Dendritic cell treated with granulocyte-macrophage colony-stimulating factor and Interleukin-4, amounts not matched to agents 40 ng/mL and 50 ng/mL, for 4 days (primary cell): ENCODE measurements around the gene ZBTB18.

Experiments used
- H3K27ac Mint-ChIP-seq: one replicate; pipeline ENCODE4 v1.8.0; 2022; ENCODE audit warnings: mild to moderate bottlenecking, mixed read lengths
- H3K27me3 Mint-ChIP-seq: one replicate; pipeline ENCODE4 v1.8.0; 2022; ENCODE audit warnings: mild to moderate bottlenecking, mixed read lengths
- H3K36me3 Mint-ChIP-seq: one replicate; pipeline ENCODE4 v1.8.0; 2022; ENCODE audit warnings: low read depth, mixed read lengths
- H3K4me1 Mint-ChIP-seq: one replicate; pipeline ENCODE4 v1.8.0; 2022; ENCODE audit warnings: low read depth, mixed read lengths
- H3K4me3 Mint-ChIP-seq: one replicate; pipeline ENCODE4 v1.8.0; 2022; ENCODE audit warnings: mild to moderate bottlenecking, moderate library complexity, mixed read lengths
- H3K9me3 Mint-ChIP-seq: one replicate; pipeline ENCODE4 v1.8.0; 2022; ENCODE audit warnings: mixed read lengths
- intact Hi-C: fragments of 100-400 bp; cut with micrococcal nuclease; formaldehyde crosslinking; loops from one replicate; pipeline ENCODE4 v1.15.0; 2022

The ZBTB18 gene

DNA sequence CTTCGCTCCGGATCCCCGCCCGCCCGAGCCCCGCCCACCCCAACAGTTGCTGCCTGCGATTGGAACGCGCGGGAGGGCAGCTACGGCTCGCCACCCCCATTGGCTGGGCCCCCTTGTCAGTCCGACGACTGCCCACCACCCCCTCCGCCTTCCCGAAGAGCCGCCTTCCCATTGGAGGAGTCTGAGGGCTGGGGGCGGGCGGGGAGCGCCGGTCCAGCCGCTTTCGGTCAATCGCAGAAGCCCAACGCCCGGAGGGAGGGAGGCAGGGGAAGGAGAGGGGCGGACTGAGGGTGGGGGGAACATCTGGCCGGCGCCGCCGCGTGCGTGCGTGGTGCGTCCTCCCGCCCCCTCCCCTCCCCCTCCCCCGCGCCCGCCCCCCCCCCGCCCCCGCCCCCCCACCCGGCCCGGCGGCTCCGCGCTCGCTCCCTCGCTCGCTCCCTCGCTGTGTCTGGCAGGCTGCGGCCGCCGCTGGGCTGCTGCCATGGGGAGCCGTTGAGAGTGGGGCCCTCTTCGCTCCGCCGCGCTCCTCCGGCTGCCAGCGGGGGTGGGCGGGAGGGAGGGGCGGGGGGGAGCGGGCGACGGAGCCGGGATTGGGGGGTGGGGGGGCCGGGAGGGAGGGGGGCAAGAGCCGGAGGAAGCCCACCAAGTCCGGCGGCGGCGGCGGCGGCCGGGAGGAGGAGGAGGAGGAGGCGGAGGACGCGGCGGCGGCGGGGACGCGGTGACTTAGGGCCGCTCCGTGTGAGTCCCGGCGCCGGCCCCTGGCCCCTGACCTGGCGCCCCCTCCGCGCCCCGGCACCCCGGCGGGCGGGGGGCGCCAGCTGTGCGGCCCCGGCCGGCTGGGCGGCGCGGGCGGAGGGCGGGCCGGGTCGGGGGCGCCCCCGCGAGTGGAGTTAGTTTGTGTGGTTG lies 2.6 kb upstream of the ZBTB18 start:
- no peaks in the 10 kb centered on the region for H3K9me3 Mint-ChIP-seq
- H3K4me3 Mint-ChIP-seq, result peak overlapping the region; percentile 98
- H3K4me1 Mint-ChIP-seq, result peaks cover 17% of the 10 kb centered on the region
- H3K36me3 Mint-ChIP-seq, result peaks cover 15% of the 10 kb centered on the region
- H3K27ac Mint-ChIP-seq, result peak overlapping the region; percentile 99
- intact Hi-C loops, result loop anchor here (2.0 to 5.0 kb wide), 4 partner anchors 196 to 336 kb away; partner anchors contain the start of gene AKT3
- peaks cover 1% of the 10 kb centered on the region for H3K27me3 Mint-ChIP-seq

DNA sequence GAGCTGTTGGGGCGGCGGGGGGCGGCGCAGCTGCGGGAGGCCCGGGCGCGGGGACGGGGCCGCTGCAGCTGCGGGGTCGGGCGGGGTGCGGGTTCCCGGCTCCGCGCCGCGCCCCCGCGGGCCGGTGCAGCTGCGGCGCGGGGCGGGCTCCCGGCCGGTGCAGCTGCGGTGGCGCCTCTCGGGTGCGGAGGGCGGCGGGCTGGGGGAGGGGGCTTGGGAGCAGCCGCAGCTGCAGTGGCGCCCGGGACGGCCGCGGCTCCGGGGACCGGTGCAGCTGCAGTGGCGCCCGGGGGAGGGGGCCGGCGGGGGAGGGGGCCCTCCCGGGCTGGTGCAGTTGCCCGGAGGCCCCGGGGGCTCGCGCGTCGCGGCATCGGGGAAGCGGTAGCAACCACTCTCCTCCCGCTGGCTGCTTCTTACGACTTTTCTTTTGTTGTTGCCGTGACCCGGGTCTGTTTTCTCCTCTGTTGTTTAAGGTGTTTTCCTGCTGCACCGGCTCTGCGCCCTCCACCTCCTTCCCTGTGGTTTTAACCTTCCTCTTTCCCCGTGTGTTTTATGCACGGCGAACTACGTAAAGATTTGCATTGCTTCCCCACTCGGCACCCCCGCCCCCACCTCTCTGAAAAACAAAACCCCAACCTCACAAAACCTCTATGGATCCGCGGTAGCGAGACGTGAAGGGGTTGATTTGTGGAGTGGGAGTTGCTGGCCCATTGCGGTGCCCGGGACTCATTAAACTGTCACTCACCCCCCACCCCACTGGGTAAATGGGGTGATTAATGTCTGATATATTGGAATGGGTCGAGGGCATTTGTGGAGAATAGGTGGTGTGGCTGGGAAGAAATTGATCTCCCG lies 1.7 kb upstream of the ZBTB18 start:
- Mint-ChIP-seq H3K27me3 (no peaks in the 10 kb centered on the region), H3K9me3 (no peaks in the 10 kb centered on the region), H3K4me3 (peak overlapping the region; percentile 98), H3K4me1 (peaks cover 17% of the 10 kb centered on the region), H3K36me3 (peaks cover 15% of the 10 kb centered on the region), H3K27ac (peak overlapping the region; percentile 90)
- intact Hi-C loops, result loop anchor here (2.0 to 5.0 kb wide), 5 partner anchors 197 to 337 kb away; partner anchors contain the start of gene AKT3

DNA sequence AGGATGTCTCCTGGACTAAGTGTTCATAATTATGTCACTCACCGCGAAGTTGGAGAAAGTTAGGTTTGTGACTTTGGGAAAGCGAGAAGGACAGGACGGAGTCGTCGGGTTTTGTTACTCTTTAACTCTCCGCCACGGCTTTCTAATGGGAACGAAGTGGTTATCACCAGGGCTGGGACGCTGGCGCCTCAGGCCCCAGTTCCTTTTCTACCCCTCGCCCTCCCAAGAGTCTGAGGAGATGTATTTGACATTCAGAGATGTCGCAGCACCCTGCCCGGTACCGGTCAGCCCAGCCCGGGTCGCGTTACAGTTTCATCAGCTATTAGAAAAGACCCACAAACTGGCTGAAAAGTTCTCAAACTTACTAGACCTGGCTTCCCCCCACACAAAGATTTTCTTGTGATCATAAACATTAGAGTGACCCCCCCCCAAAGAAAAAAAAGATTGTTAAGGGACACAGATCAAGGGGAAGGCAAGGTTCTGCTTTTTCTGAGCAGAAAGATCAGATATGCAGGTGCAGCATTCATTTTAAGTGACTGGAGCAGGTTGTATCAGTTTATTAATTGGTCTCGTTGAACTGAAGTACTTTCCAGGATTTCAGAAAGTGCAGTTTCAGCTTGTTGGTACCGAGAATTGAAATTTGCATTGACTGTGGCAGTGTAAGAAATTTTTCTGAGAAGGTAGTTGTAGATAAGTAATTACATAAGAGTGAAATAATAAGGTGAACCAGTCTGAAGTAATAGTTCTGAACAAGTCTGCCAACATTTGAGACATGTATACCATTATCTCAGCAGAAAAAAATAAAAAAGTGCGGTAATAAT lies 859 bp upstream of the ZBTB18 start:
- peaks cover 15% of the 10 kb centered on the region for H3K36me3 Mint-ChIP-seq
- peak overlapping the region; percentile 98 for H3K4me3 Mint-ChIP-seq
- intact Hi-C loops, result loop anchor here (5.0 kb wide), 1 partner anchor 222 kb away; no protein-coding TSS in a partner anchor
- H3K27me3 Mint-ChIP-seq, result no peaks in the 10 kb centered on the region
- H3K4me1 Mint-ChIP-seq, result peaks cover 12% of the 10 kb centered on the region
- no peaks in the 10 kb centered on the region for H3K9me3 Mint-ChIP-seq
- H3K27ac Mint-ChIP-seq, result peak overlapping the region; percentile 90

DNA sequence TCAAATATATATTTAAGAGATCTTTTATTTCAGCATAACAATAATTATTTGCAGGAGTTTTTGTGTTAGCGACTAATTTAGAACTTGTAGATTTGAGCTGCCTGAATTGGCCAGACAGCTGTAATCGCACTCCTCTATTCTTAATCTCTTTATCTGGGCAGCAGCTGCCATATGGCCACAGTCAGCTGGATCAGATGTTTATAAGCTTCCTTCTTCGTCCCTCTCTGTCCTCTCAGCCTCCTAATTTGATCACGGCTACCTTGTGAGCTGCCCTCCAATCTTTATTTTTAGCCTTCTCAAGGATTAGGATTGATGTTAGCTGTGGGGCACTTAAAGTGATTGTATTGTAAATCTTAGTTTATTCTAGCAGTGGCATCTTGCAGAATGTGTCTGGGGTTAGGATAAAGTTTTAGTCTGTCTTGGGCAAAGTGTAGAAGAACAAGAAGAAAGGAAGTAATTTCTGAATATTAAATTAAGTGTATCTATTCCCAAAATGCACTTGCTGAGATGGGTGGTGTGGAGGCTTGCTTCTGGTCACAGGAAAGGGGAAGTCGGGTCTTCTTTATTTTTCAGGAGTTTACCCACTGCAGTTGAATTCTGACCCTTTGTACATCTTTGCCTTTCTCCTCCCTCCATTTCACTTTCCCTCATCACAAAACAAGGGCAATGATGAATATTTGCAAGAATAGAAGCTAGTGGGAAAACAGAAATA lies 1.1 kb downstream of the ZBTB18 start:
- Mint-ChIP-seq H3K27me3 (no peaks in the 10 kb centered on the region), H3K4me3 (no peak overlapping the region), H3K36me3 (peaks cover 15% of the 10 kb centered on the region), H3K4me1 (no peaks in the 10 kb centered on the region), H3K27ac (no peak overlapping the region), H3K9me3 (no peaks in the 10 kb centered on the region)
- intact Hi-C loops, result loop anchor here (5.0 kb wide), 1 partner anchor 220 kb away; no protein-coding TSS in a partner anchor

DNA sequence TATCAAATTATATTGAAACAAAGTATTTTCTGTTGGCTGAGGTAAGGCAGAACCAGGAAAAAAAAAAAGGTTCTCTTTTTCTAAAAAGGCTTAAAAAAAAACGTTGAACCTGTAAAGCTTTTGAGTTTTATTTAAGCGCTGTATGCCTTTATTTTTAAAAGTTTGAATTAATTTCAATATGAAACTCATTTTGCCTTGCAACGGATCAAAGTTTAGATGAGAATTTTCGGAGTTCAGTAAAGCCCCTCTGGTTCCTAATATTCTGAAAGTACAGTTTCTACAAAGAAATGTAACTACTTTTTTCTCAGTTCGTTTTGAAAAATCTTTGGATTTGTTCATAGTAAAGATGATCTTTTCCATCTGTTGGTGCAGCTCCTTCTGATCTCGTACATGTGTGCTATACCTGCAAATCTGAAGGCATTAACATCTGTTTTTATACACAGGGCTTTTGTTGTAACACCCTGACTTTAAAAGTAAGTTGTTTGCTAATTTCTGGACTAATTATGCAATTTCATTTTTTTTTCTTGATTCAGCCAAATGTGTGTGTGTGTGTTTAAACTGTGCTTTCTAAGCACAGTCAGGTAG lies 1.7 kb downstream of the ZBTB18 start:
- intact Hi-C loops, result loop anchor here (5.0 kb wide), 1 partner anchor 219 kb away; no protein-coding TSS in a partner anchor
- Mint-ChIP-seq H3K27me3 (no peaks in the 10 kb centered on the region), H3K36me3 (peaks cover 12% of the 10 kb centered on the region), H3K4me1 (no peaks in the 10 kb centered on the region), H3K9me3 (no peaks in the 10 kb centered on the region), H3K27ac (no peak overlapping the region), H3K4me3 (no peak overlapping the region)

DNA sequence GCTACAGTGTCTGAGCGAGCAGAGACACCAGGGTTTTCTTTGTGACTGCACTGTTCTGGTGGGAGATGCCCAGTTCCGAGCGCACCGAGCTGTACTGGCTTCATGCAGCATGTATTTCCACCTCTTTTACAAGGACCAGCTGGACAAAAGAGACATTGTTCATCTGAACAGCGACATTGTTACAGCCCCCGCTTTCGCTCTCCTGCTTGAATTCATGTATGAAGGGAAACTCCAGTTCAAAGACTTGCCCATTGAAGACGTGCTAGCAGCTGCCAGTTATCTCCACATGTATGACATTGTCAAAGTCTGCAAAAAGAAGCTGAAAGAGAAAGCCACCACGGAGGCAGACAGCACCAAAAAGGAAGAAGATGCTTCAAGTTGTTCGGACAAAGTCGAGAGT lies 2.7 kb downstream of the ZBTB18 start:
- H3K27me3 Mint-ChIP-seq, result no peaks in the 10 kb centered on the region
- H3K9me3 Mint-ChIP-seq, result no peaks in the 10 kb centered on the region
- peaks cover 8% of the 10 kb centered on the region for H3K36me3 Mint-ChIP-seq
- no peak overlapping the region for H3K27ac Mint-ChIP-seq
- H3K4me1 Mint-ChIP-seq, result no peaks in the 10 kb centered on the region
- intact Hi-C loops, result loop anchor here (5.0 kb wide), 1 partner anchor 218 kb away; no protein-coding TSS in a partner anchor
- H3K4me3 Mint-ChIP-seq, result no peak overlapping the region

DNA sequence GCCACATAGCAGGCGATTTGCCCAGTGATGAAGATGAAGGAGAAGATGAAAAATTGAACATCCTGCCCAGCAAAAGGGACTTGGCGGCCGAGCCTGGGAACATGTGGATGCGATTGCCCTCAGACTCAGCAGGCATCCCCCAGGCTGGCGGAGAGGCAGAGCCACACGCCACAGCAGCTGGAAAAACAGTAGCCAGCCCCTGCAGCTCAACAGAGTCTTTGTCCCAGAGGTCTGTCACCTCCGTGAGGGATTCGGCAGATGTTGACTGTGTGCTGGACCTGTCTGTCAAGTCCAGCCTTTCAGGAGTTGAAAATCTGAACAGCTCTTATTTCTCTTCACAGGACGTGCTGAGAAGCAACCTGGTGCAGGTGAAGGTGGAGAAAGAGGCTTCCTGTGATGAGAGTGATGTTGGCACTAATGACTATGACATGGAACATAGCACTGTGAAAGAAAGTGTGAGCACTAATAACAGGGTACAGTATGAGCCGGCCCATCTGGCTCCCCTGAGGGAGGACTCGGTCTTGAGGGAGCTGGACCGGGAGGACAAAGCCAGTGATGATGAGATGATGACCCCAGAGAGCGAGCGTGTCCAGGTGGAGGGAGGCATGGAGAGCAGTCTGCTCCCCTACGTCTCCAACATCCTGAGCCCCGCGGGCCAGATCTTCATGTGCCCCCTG lies 3.3 kb downstream of the ZBTB18 start:
- no peaks in the 10 kb centered on the region for H3K4me1 Mint-ChIP-seq
- H3K27me3 Mint-ChIP-seq, result no peaks in the 10 kb centered on the region
- H3K4me3 Mint-ChIP-seq, result no peak overlapping the region
- H3K9me3 Mint-ChIP-seq, result no peaks in the 10 kb centered on the region
- peaks cover 6% of the 10 kb centered on the region for H3K36me3 Mint-ChIP-seq
- H3K27ac Mint-ChIP-seq, result no peak overlapping the region
- intact Hi-C loops, result loop anchor here (5.0 kb wide), 1 partner anchor 218 kb away; no protein-coding TSS in a partner anchor

DNA sequence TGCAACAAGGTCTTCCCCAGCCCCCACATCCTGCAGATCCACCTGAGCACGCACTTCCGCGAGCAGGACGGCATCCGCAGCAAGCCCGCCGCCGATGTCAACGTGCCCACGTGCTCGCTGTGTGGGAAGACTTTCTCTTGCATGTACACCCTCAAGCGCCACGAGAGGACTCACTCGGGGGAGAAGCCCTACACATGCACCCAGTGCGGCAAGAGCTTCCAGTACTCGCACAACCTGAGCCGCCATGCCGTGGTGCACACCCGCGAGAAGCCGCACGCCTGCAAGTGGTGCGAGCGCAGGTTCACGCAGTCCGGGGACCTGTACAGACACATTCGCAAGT lies 3.8 kb downstream of the ZBTB18 start:
- intact Hi-C loops, result loop anchor here (5.0 kb wide), 1 partner anchor 217 kb away; no protein-coding TSS in a partner anchor
- Mint-ChIP-seq H3K27ac (no peak overlapping the region), H3K9me3 (no peaks in the 10 kb centered on the region), H3K27me3 (no peaks in the 10 kb centered on the region), H3K36me3 (peaks cover 1% of the 10 kb centered on the region), H3K4me3 (no peak overlapping the region), H3K4me1 (no peaks in the 10 kb centered on the region)

DNA sequence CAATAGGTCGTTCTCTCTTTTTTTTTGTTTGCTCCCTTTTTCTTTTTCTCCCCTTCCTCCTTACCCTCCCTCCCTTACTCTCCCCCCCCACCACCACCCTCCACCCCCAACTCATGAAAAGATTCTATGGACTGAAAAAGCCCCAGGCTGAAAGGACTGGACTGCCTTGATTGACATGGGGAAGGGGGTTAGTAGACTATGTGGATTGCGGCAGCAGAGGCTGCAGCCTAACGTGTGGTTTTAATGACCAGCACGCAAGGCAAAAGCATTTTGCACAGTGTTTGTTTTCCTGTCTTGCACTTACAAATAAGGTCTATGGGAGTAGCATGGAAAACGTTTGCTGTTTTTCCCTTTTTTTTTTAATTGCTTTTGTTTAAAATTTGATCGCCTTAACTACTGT lies 5.5 kb downstream of the ZBTB18 start:
- intact Hi-C loops, result no loop called here
- Mint-ChIP-seq H3K4me3 (no peak overlapping the region), H3K9me3 (no peaks in the 10 kb centered on the region), H3K36me3 (no peaks in the 10 kb centered on the region), H3K27me3 (no peaks in the 10 kb centered on the region), H3K4me1 (no peaks in the 10 kb centered on the region), H3K27ac (no peak overlapping the region)

DNA sequence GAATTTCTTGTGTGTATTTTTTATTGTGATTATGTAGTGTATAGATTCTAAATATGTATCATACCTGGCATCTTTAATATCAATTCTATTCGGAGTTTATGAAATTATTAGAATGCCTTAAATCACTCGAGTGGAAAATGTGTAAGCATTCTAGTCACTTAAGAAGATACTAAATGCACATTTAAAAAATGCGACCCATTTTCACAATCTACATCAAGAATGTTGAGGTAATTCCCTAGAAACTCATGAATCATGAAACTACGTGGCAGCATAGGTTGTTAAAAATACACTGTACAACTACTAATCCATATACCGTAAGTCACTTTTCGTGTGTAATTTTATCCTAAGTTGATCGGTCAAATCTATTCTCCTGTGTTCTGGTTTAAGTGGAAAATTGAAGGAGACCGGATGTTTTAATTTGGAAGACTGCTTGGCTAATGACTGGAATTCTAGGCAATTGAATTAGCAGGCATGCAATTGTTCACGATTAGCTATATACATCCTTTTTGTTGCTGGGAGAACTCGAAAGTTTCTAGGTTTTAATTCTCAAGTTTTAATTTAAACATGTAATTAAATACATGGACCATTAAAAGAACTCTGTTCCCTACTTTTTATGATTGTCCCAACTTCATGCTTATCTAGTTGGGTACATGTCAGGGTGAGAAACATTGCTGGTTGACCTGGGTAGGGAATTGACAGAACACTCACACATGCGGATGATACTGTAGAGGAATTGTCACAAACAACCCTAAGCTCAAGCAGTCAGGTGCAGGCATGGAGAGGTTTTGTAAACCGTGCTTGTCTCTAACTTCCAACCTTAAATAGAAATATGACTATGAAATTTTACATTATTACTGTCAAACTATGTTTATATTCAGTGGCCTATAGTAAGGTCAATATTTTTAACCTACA lies 6.6 kb downstream of the ZBTB18 start:
- intact Hi-C loops, result no loop called here
- Mint-ChIP-seq H3K36me3 (no peaks in the 10 kb centered on the region), H3K27me3 (no peaks in the 10 kb centered on the region), H3K4me1 (no peaks in the 10 kb centered on the region), H3K27ac (no peak overlapping the region), H3K9me3 (no peaks in the 10 kb centered on the region), H3K4me3 (no peak overlapping the region)

DNA sequence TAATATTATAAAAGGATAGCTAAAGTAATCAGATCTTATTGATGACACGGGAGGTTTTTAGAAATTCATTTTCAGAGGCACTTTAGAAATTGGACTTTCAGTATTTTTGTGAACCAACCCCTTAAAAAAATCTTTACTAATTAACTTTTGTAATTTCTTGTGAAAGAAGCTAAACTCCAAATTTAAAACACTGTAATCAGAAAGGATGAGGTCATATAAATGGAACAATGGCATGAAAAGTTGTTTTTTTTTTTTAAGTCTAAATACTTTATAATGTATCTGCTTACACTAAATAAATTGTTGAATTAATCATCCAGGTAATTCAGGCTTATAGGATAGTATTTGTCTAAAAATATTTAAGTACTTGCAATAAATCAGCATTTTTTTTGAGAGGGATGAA lies 9.0 kb downstream of the ZBTB18 start:
- Mint-ChIP-seq H3K36me3 (no peaks in the 10 kb centered on the region), H3K27ac (no peak overlapping the region)
- intact Hi-C loops, result no loop called here

More for the DNA sequence above, 9.0 kb downstream of the ZBTB18 start:
- Mint-ChIP-seq H3K27me3 (no peaks in the 10 kb centered on the region), H3K9me3 (no peaks in the 10 kb centered on the region), H3K4me1 (no peaks in the 10 kb centered on the region), H3K4me3 (no peak overlapping the region)
